ENCODE data around the gene DSG1.

DNA sequence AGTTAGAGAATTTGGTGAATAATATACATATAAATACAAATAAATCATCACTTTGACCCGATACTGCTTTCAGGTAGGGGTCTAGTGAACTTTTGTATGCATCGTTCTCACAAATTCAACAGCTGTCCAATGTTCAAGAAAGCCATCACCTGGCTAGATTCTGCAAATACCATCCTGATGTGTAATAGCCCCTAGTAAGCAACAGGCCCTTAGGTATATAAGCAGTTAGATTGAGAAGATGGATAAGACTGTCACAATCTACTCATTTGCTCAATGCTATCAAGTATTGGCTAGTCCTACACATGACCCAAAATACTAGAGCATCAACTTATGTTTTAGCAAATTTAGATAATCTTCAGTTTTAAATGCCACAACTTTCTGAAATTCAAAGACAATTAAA lies 20.7 kb upstream of the DSG1 start:
- no peak for TF ChIP-seq EZH2phosphoT487 (IDR thresholded peaks at IDR 0.05; ENCODE audit: insufficient read depth, low read depth)
- TF ChIP-seq EZH2 (IDR thresholded peaks at IDR 0.05; ENCODE audit: insufficient read depth, poor library complexity, severe bottlenecking): no peak
